KOPT-K1 (cell line): ENCODE data around the gene PRKCE.
A peak's percentile ranks its signal among the peaks of the same experiment; 100 is the strongest.
"Not testable (repeated sequence)": the region's sequence is repeated elsewhere in the genome, so short reads cannot be mapped to it uniquely, and the experiment has no call there.

Source experiments
- H3K27ac ChIP-seq: fragments of 200-600 bp; sonication (generic); 2 replicates; pipeline ENCODE4 v1.5.1; 2016; ENCODE audit warnings: antibody characterized with exemption, mild to moderate bottlenecking, low read depth, low read length; ENCODE audit not compliant: poor library complexity, severe bottlenecking
- H3K36me3 ChIP-seq: fragments of 200-600 bp; sonication (generic); 2 replicates; pipeline ENCODE4 v1.5.1; 2017; ENCODE audit warnings: antibody characterized with exemption, mild to moderate bottlenecking, low read length, moderate library complexity; ENCODE audit not compliant: insufficient read depth
- H3K9me3 ChIP-seq: fragments of 200-600 bp; sonication (generic); 2 replicates; pipeline ENCODE4 v1.5.1; 2017; ENCODE audit warnings: antibody characterized with exemption, low read length, mild to moderate bottlenecking; ENCODE audit not compliant: insufficient read depth, poor library complexity, severe bottlenecking

The PRKCE gene

DNA sequence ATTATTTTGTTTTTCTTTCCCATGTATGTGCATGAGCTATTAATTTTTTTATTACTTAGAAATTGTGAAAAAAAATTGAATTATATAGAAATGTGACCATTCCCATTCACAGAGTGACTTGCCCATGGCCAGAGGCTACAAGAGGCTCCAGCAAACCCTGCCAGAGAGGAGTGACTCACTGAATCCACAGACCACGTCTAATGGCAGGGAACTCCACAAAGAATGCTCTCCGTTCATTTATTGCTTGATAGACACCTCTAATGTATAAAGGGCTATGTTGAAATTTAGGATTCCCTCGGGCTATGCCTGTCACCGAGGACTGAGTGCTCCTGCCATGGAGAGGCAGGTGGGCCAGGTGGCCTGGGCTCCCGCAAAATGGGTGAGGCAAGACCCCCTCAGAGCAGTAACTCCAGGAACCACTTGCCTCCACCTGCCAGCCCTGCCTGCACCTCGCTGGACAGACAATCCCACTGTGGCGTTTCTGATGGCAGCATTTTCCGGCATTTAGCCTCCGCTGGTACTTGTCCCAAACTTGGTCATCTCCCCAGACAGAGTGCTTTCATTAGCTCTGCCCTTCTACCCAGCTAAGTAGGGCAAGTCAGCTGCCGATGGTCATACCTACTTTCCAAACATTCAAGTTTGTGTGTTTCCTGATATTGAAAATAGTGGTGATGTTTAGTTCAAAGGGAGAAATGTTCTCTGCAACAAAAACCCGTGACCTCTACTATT is 200.3 kb downstream of the PRKCE start:
- H3K9me3 ChIP-seq, result no peaks in the 10 kb centered on the region
- no peak overlapping the region for H3K27ac ChIP-seq
- no peaks in the 10 kb centered on the region for H3K36me3 ChIP-seq

DNA sequence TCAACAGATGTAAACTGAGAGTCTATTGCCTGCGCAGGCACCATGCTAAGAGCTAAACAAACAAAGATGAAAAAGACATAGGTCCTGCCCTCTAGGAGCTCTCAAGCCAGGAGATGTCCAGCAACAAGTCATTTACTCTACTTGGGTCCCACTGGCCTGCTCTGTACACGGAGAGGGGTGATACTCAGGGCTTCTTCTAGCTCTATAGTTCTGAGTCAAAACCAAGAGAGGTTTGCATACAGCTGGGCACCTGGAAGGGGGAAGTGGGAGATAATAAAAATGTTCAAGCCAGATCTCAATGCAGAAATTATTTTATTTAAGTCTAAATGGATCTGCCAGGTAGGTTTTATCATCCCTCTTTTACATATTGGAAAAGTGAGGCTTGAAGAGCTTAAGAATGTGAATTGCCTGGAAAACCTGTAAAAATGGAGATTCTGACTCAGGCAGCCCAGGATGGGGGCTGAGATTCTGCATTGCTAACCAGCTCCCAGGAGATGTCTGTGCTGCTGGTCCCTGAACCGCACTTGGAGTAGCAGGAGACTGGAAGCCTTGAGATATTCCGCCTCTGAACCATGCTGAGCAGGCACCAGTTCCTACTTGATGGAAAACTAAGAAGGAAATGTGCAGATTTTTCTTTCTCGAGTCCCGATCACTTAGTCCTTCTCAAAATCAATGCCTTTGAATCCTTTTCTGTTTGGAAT is 201.1 kb downstream of the PRKCE start:
- Histone ChIP-seq H3K36me3 (no peaks in the 10 kb centered on the region), H3K9me3 (no peaks in the 10 kb centered on the region), H3K27ac (no peak overlapping the region)

DNA sequence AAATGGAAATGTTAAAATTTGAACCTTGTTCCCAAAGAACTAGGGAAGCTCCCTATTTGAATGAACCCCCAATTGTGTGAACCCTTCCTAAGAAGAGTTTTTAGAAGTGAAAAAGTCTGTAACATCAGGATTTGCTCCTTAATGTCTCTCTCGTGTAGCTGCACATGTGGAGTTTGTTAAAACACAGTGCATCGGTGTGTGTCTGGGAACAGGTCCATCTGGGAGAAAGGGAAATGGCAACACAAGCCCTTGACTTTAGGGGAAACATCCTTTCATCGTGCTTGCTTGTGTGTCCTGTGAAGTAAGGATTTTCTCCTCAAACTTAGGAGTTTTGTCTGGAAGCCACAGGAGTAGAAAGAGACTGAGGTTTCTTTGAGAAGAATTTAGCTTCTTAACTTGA is 203.9 kb downstream of the PRKCE start:
- no peaks in the 10 kb centered on the region for H3K9me3 ChIP-seq
- no peaks in the 10 kb centered on the region for H3K36me3 ChIP-seq
- H3K27ac ChIP-seq, result no peak overlapping the region

DNA sequence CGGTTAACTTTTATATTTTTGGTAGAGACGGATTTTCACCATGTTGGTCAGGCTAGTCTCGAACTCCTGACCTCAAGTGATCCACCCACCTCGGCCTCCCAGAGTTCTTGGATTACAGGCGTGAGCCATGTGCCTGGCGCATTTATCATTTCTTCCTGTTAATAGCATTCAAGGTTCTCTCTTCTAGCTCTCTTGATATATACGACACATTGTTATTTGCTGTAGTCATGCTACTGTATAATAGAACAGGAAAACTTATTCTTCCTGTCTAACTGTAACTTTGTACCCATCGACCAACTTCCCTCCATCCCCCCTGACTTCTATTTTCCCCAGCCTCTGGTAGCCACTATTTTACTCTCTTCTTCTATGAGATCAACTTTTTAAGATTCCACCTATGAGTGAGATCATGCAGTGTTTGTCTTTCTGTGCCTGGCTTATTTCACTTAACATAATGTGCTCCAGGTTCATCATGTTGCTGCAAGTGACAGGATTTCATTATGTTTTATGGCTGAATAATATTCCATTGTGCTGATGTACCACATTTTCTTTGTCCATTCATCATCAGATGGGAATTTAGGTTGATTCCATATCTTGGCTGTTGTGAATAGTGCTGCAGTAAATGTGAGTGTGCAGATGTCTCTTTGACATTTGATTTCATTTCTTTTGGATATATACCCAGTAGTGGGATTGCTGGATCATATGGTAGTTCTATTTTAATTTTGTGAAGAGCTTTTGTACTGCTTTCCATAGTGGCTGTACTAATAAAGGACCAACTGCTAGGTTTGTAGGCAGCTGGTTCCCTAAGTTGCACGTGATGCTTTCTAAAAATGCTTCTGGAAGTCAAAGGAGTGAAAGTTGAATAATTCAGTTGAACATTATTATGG is 205.2 kb downstream of the PRKCE start:
- H3K27ac ChIP-seq, result no peak overlapping the region
- no peaks in the 10 kb centered on the region for H3K9me3 ChIP-seq
- no peaks in the 10 kb centered on the region for H3K36me3 ChIP-seq

DNA sequence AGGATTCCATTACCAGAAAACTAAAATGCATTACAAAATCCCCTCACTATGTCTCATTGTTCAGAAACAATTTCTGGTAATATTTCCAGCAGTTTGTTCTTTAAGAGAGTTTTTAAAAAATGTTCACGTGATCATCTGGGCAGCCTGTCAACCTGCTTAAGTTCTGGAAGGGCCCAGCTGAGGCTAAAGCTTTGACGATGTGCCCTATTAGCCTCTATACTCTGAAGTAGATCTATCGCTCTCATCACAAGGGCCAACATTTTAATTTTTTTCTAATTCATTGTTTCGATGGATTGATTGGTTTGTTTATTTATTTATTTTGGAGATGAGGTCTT is 205.8 kb downstream of the PRKCE start:
- Histone ChIP-seq H3K27ac (no peak overlapping the region), H3K9me3 (no peaks in the 10 kb centered on the region), H3K36me3 (no peaks in the 10 kb centered on the region)

DNA sequence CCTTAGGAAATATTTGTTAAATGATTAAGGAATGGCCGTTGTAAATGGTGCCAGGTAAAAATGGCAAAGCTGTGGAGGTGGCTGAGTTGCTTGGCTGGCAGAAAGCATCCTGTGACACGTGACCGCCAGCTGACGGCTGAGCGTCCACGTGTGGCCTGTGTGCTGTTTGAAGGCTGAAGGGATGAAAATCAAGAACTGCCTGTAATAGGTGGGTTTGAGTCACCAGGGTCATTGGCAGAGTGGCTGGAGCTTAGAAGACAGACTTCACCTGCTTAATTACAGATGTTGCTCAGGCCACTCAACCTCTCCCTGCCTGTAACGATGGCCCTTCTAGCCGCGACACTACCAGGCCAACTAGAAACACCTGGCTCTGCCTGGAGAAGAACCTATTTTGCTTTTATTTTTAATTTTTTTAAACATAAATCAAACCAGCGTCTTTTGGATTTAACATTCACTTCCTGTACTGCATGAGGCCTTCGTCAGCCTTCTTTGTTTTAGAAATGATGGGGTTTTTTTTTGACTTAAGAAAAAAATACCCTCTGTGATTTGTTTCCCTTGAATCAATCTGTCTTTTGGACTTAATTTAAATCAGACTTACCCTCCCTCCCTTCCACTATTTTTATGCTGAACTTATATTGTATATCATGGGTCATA is 206.5 kb downstream of the PRKCE start:
- peak overlapping the region; percentile 45 for H3K27ac ChIP-seq
- no peaks in the 10 kb centered on the region for H3K36me3 ChIP-seq

DNA sequence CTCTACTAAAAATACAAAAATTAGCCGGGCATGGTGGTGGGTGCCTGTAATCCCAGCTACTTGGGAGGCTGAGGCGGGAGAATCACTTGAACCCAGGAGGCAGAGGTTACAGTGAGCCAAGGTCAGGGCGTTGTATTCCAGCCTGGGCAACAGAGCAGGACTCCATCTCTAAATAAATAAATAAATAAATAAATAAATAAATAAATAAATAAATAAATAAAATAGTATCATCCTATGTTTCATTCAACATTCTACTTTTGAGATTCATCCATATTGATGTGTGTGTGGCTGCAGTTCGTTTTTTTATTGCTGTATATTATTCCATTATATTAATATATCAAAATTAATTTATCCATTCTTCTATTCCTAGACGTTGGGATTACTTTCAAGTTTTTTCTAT is 207.4 kb downstream of the PRKCE start:
- H3K36me3 ChIP-seq, H3K9me3 ChIP-seq, H3K27ac ChIP-seq: not testable (repeated sequence)

More for the DNA sequence above, 206.5 kb downstream of the PRKCE start:
- H3K9me3 ChIP-seq, result no peaks in the 10 kb centered on the region

DNA sequence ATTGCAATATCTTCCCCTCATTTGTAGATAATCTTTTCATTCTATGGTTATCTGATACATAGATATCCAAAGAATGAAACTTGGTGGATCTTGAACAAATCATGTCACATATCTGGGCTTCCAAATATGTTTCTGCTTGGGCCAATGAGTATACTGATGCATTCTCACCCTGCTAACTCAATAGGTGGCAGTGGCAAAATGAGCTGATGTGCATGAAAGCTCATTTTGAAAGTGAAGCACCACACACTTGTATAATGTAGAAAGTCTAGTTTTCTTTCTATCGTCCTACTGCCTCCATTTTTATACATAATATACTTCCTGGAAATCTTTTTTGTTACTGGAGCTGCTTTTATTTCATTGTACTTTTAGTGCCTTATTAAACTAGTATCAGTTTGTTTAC is 208.2 kb downstream of the PRKCE start:
- Histone ChIP-seq H3K36me3 (no peaks in the 10 kb centered on the region), H3K9me3 (no peaks in the 10 kb centered on the region), H3K27ac (peak overlapping the region; percentile 86)

DNA sequence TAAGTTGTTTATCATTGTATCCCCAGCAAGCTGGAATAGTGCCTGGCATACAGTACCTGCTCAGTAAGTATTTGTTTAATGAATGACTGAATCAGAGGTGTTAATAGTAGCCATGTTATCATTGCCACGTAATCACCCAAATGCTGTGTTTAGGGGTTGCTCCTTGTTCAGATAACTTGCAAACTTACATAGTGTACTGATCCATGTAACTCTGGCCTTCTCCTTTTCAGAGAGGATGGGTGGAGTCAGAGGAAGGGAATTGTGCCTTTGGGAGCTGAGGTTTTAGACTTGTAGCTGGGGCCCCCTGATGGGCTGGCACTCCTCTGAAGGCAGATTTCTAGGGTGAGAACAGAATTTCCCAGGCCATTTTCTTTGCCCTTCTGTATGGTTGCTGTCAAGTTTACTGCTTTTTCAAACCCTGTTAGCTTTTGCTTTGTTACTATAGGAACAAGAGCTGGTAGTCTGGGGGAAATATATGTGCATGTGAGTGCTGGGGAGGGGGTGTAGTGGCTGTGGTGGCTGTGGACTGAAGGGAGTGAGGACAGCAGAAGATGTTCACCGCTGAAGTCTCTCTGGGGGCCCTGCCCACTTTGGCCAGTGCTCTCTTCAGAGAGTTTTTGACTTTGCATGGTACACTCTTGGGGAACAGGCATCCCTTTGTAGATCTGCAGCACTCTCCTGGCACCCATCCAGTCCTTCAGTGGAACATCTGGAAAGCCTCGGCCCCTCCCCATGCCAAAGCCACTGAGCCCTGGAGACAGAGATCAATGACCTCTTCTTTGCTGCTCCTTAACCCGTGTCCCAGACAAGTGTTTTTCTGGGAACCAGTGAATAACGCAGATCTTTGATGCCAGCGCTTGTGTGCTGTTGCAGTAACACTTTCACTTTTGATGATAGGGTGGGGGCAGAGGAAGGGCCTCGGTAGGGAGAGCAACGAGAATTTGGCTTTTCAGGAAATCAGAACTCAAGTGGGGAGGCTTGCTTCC is 209.0 kb downstream of the PRKCE start:
- Histone ChIP-seq H3K9me3 (no peaks in the 10 kb centered on the region), H3K36me3 (no peaks in the 10 kb centered on the region)

DNA sequence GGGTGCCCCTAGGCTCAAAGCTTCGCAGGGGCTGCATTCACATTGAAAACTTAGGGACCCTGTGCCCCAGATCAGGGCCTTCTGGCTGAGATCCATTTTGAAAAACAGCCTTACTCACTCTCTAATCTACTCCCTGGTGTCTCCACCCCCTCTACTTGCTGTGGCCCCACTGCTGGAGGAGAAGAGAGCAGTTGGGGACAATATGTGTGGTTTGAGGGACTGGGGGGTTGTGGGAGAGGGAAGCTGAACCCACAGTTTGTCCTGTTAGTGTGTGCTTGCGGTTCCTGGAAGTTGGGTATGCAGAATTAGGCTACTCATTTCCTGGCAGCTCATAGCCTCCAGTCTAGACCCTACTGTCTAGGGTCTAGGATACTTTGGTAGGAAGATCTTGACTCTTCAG is 211.4 kb downstream of the PRKCE start:
- Histone ChIP-seq H3K9me3 (no peaks in the 10 kb centered on the region), H3K36me3 (no peaks in the 10 kb centered on the region), H3K27ac (peak overlapping the region; percentile 86)

More for the DNA sequence above, 209.0 kb downstream of the PRKCE start:
- H3K27ac ChIP-seq, result peak overlapping the region; percentile 86

DNA sequence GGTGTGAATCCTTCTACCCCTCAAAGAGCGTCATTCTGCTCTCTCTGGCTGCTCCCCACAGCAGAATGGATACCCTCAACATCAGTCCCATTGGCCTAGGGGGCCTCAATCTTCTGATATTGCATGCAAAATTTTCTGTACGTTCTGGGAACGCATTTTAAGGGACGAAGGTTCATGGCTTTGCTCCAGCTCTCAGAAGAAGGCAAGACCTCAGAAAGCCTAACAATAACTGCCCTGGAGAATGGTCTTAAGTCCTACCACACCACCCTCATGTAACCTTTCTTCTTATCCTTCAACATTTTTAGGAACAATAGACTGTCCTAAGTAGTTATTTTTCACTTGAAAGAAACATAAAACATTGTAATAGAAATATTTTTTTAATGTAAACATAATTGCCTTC is 212.6 kb downstream of the PRKCE start:
- no peak overlapping the region for H3K27ac ChIP-seq
- no peaks in the 10 kb centered on the region for H3K9me3 ChIP-seq
- H3K36me3 ChIP-seq, result no peaks in the 10 kb centered on the region

DNA sequence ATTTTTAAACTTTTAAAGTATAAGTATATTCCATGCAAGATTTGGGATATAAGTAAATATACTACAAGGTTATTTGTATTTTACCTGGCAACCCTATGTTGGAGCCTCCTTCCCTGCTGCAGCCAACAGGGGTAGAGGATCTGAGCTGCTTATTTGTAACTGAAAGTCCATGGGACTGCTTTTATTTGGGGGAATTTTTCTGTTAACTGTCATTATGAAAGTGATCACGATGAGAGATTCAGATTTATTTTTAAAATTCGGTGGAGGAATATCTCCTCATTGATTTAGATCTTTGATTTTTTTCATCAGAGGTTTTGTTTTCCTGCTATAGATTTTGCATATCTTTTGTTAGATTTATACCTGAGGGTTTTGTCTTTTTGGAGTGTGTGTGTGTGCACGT is 215.9 kb downstream of the PRKCE start:
- no peak overlapping the region for H3K27ac ChIP-seq
- H3K36me3 ChIP-seq, result no peaks in the 10 kb centered on the region
- no peaks in the 10 kb centered on the region for H3K9me3 ChIP-seq

DNA sequence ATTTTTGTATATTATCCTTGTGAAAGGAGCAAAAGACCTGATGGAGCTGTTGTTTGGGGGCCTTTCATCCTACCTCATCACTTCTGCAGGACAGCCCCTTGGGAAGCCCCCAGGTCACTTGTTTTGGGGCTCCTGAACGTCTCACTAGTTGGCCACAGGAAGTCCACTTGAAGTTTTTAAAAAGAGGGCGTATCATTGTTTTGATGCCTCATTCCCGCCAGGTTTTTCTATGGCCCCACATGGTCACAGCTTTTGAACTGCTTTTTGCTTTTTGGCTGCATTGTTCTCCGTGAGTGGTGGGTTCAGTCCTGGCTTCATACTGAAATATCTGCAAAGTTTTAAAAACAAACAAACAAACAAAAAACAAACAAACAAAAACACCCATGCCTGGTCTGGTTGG is 216.3 kb downstream of the PRKCE start:
- Histone ChIP-seq H3K36me3 (no peaks in the 10 kb centered on the region), H3K9me3 (no peaks in the 10 kb centered on the region), H3K27ac (no peak overlapping the region)

DNA sequence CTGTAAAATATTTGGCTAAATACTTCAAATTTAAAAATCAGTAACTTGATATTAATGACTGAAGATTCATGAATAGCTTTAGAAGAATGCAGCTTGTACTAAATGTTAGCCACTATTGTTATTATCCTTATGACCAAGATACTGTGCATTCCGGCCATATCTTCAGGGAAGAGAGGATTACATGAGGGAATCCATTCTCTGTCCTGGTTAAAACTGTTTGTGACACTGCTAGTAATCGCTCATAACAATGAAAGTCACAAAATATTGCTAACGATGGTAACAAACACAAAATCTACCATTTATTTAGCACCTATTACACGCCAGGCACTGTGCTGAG is 217.7 kb downstream of the PRKCE start:
- H3K36me3 ChIP-seq, result no peaks in the 10 kb centered on the region
- no peak overlapping the region for H3K27ac ChIP-seq
- H3K9me3 ChIP-seq, result no peaks in the 10 kb centered on the region
